OCI-LY1 (cell line): ENCODE measurements around the gene CLEC4F.

Experiments used
- EZH2 ChIP-seq: fragments of 200-600 bp; sonication (generic), shearing (Covaris generic); IDR thresholded peaks from 2 replicates; pipeline ENCODE4 v1.8.0; 2017; ENCODE audit warnings: borderline replicate concordance, mixed run types, mild to moderate bottlenecking, antibody characterized with exemption, low read length, moderate library complexity, mixed read lengths
- TF ChIP-seq, protein P1 (sequence below): fragments of 200-600 bp; sonication (generic), shearing (Covaris generic); IDR thresholded peaks from 2 replicates; pipeline ENCODE4 v1.5.1; 2017; ENCODE audit warnings: mild to moderate bottlenecking, antibody characterized with exemption, low read length, moderate library complexity, mixed read lengths

DNA sequence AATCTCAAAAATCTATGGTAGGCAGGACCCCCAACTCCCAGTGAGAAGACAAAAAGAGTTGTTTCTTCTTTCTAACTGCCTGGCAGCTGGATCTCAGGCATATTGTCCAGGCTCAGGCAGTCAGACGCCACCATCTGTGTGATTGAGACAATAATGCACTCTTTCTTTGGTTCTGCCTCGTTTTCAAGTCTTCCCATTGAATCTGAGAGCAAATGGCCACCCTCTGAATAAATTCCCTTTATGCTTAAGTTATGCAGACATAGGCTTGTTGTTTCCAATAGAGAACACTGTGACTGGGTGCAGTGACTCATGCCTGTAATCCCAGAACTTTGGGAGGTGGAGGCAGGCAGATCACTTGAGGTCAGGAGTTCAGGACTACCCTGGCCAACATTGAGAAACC is 30.5 kb upstream of the CLEC4F start:
- TF ChIP-seq, protein P1, sequence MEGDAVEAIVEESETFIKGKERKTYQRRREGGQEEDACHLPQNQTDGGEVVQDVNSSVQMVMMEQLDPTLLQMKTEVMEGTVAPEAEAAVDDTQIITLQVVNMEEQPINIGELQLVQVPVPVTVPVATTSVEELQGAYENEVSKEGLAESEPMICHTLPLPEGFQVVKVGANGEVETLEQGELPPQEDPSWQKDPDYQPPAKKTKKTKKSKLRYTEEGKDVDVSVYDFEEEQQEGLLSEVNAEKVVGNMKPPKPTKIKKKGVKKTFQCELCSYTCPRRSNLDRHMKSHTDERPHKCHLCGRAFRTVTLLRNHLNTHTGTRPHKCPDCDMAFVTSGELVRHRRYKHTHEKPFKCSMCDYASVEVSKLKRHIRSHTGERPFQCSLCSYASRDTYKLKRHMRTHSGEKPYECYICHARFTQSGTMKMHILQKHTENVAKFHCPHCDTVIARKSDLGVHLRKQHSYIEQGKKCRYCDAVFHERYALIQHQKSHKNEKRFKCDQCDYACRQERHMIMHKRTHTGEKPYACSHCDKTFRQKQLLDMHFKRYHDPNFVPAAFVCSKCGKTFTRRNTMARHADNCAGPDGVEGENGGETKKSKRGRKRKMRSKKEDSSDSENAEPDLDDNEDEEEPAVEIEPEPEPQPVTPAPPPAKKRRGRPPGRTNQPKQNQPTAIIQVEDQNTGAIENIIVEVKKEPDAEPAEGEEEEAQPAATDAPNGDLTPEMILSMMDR = no peak
- TF ChIP-seq EZH2 = no peak
